HG02981 (cell line): Measurements from ENCODE around the gene CFAP20DC.

Experiments used
- ATAC-seq: cut with Tn5 transposase; IDR thresholded peaks from one replicate; pipeline ENCODE4 v1.9.1; 2021; ENCODE audit warnings: mild to moderate bottlenecking, moderate library complexity; ENCODE audit not compliant: unreplicated experiment

Gene CFAP20DC

DNA sequence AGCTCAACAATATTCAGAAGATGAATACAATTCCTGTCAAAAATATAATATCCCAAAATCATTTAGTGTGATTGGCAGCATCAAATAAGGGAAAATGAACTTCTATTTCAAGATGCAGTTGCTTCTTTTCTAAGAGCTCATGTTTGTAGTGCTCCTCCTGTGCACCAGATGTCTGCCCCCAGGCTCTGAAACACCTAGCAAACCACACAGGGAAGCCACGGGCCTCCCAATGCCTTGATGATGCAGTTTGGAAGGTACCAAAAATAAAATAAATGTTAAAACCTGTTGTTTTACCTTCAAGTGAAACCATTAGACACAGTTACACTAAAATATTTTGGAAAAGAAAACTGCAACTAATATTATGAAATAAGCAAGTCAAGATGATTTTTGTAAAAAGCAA is 22.2 kb downstream of the CFAP20DC start:
- ATAC-seq = no peak

DNA sequence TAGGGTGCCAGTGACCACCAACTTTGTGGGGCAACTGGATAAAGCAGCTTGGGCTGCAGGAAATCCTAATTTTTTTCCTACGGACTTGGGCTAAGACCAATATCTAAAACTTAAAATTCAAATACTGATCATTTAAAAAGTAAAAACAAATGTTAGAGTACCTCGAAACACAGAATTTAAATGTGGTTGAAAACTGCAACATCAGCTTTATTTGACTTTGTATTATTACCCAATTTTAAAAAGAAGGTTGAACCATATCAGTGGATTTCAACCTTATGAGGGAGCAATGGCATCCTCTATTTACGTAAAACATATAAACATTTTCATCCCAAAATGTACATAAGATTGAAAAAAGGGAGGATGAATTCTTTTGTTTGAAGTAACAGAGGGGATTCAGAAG is 26.2 kb downstream of the CFAP20DC start:
- no peak for ATAC-seq

DNA sequence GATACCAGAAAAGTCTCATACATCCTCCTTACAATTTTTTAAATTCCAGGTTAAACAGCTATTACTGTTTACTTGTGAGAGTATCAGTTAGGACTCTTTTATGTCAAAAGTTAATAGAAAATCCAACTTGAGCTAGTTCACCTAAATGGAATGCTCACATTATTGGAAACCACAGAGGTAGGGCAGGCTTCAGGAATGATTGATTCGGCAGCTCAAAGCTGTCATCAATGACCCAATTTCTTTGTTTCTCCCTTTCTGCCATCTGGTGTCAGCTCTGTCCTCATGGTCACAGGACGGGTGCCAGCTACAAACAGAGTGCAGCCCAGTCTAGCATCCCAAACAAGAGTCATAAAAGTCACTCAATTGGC is 32.2 kb downstream of the CFAP20DC start:
- ATAC-seq = no peak

DNA sequence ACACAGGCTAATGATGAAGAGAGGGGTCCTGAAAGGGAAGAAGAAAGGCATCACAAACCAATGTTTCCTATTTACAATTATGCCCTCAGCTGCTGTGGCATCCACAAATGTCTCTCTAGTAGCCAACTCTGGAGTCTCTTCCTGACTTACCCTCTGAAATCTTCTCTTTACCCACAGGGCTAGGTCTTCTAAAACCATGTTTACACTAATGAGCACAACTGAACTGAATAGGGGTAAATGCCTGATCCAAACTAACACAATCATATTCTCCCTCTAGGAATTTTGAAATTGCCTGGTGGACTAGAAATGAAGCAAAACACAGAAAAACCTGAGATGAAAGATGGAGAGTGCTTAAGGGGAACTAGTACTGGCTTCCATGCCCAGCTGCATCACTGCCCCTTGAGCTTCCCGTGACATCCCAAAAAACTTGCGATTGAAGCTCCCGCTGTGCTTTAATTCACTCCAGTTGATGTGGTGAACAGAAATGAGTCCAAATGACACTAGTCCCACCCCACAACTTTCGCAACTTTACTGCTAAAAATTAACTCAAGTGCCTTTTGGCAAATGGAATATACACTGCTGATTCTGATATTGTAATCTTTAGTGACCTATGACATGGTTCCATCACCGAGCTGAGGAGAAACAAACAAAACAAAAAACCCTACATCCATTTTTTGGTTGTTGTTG is 32.8 kb downstream of the CFAP20DC start:
- ATAC-seq = no peak

DNA sequence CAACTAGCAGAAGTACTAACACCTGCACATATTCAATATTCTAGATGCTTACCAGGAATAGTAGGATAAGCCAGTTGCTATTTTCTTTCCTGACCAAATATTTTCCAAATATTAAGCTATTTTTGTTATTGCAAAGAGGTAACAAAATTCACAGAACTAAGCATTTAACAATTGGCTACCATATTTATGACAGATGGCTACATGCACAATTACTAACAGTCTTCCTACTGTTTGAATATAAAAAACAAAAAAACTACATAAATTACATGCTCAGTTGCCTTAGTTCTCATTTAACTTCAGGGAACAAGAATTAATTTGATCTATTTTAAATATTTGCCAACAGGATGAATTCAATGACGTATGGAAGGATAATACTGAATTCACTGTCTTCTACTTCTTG is 36.2 kb downstream of the CFAP20DC start:
- no peak for ATAC-seq

DNA sequence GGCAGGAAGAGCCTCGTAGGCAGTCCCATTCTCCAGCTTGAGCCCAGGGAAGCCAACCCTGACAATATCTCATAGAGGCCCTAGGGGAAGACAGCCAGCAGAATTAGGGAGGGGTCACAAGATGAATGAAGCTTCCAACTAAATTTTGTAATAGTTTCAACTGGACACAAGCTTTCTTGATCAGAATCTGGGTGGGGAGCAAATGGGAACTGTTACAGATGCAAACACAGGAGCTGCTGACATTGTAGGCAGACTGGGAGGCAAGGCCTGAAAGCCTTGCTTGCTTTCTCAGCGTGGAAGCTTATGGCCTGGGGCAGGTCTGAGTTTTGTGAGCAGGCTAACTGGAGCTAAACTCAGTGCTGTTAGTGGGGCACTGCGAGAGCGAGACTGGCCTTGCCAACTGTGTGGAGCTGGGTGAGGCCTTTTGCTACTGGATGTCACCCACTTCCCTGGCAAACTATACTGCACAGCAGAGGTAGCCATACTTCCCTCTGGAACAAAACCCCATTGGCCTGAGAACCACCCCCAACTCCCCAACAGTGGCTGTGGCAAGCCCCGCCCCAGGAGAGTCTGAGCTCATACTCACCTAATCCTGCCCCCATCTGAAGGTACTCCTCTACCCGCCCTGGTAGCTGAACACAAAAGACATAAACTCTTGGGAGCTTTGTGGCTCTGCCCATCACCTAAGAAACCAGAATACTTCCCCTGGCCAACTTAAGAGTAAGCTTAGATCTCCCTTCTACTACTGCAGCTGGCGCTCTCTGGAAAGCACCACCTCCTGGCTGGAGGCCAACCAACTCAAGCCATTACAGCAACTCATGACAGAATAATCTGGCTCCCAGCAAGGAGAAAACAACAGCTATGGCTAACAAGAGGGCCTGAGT is 42.9 kb downstream of the CFAP20DC start:
- ATAC-seq = no peak

DNA sequence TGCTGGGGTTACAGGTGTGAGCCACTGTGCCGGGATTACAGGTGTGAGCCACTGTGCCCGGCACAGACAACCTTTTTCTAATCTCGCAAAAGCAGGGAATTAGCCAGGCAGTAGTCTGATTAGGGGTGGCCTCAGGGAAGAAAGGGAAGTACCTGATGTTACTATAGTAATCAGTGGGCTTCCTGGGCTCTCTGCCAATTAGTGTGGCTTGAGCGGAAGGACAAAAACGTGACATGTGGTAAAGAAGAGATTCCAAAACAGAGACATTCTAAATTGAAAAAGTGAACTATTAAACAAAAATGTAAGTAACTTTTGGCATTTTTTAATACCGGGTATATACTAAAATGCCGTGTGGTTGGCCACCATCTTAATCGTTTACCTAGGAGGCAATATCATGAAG is 48.1 kb downstream of the CFAP20DC start:
- ATAC-seq = no peak

DNA sequence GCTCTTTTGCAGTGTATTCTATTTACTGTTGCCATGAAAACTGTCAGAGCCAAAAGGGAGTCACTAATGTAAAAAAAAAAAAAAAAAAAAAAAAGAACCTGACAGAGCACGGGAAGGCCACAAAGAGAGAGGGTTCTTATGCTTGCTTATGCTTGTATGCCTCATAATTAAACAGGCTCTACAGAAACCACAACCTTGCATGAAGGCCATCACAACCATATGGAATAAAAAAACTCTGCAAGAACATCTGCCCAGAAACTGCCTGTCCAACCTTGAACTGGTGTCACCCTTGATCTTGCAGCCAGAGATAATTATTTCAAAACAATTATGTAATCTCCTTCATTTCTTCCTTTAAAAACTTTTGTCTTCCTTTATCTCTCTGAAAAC is 50.1 kb downstream of the CFAP20DC start:
- no peak for ATAC-seq

DNA sequence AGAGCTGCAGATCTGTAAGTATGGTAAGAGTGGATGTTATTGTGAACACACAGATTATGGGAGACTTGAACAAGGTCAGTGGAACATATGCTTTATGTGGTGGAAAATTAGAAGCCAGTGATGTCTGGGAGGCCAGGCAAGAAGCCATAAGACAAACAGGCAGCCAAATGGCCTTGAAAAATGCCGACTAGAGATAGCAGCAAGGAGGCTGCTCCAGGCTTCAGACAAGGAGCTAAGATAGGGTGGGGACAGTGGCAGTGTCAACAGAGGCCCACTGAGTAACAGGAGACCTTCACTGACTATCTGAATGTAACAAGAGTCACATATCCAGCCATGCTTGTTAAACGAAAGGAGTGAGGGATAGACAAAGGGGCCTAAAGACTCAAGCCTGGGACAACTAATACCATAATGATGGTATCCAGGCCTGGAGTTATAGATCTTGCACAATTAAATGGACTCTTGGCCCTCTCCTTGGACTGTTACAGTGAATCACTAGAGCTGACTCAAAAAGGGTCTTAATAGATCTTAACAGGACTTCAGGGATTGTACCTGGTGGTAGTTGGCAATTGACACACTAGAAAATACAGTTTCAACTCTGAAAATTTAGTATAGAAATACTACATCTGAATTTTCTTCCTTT is 50.6 kb downstream of the CFAP20DC start:
- no peak for ATAC-seq

DNA sequence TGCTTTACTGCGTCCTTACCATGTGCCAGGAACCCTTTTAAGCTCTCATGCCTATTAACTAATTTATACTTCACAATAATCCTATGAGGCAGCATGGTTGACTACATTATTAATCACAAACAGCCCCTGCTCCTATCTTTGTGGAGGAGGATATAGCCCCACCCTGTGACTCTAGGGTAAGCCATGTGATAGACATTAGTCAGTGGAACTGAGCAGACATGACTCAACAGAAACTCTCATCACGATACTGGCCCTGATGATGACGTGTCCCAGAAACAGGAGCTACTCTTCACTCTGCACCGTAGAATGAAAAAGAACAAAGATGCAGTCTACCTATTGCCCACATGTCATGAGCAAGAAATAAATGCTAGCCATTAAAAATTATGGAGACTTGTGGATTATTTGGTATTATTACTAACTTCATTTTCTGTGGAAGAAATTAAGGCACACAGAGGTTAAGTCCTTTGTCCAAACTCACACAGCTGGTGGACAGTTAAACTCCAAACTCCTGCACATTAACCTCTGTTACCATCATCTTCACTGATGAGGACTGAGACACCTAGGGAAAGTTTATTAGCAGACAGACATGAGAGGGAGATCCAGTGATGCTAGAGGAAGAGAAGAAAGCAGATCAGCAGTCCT is 51.2 kb downstream of the CFAP20DC start:
- no peak for ATAC-seq

DNA sequence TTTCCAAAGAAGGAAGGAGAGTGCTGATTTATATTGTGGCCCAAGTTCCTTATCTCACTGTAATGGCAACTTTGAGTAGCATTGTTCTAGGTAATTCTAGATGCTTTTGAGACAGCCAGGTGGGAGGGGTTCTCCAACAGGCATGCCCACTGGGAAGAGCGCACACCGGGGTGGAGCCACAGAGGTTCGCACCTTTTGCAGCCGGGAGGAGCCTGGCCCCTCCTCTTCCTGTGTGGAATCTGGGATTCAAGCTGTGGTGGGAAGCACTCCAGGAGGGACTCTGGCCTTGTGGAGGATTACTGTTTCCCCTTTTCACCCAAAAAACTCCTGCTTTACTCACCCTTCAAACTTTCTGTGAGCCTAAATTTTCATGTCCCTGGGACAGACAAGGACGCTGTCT is 53.1 kb downstream of the CFAP20DC start:
- ATAC-seq = no peak

DNA sequence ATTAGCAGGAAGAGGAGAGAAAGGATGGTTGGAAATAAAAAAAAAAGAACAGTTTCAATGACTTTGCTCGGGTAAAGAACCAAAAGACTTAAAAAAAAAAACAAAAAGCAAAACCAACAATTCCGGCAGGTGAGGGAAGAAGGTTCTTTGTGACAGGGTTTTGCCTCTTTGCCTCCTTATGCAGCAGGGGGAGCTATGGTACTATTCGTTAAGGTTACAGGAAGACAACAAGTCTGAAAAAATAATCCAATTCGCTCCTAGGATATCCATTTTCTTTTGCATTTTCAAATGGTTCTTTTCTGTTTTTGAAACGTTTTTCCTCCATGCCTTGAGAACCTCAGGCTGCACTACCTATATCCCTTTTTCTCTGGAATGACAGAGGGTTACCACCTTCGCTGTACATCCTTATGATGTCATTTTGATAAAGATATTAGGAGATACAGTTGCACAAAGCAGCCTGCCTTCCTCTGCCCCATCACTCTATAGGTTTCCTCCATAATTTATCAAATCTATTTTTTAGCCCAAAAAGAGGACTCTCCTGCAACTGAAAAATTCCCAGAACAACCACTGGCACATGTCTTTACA is 55.0 kb downstream of the CFAP20DC start:
- peak; percentile 72 for ATAC-seq

DNA sequence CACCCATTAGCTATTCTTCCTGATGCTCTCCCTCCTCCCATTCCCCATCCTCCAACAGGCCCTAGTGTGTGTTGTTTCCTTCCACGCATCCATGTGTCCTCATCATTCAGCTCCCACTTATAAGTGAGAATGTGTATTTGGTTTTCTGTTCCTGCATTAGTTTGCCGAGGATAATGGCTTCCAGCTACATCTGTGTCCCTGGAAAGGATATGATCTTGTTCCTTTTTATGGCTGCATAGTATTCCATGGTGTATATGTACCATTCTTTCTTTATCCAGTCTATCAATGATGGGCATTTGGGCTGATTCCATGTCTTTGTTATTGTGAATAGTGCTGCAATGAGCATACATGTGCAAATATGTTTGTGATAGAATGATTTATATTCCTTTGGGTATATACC is 56.3 kb downstream of the CFAP20DC start:
- no peak for ATAC-seq

DNA sequence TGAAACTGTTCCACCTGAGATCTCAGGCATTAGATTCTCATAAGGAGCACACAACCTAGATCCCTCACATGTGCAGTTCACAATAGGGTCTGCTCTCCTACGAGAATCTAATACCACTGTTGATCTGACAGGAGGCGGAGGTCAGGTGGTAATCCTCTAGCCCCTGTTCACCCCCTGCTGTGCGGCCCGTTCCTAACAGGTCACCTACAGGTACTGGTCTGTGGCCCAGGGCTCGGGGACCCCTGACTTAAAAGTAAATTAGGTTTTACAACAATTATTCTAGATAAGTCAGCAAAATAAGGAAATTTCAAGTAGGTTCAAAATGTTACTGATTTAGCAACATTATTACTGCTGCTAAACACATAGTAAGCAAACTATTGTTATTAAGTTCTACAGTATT is 58.2 kb downstream of the CFAP20DC start:
- ATAC-seq = no peak

DNA sequence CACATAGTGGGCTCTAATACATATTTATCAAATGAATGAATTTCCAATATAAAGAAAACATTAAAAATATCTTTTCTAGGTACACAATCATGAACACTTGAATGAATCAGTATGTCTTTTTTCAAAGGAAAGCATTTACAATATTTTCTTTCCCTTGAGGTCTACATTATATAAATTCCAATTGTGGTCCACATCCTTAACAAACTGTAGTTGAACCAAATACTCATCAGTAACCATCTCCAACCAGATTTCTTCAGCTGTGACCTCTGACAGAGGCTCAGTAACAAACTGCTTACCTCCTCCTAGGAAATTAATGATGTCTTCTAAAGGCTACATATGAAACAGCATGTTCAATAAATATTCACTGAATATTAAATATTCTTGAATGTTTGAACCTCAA is 58.8 kb downstream of the CFAP20DC start:
- ATAC-seq = no peak

DNA sequence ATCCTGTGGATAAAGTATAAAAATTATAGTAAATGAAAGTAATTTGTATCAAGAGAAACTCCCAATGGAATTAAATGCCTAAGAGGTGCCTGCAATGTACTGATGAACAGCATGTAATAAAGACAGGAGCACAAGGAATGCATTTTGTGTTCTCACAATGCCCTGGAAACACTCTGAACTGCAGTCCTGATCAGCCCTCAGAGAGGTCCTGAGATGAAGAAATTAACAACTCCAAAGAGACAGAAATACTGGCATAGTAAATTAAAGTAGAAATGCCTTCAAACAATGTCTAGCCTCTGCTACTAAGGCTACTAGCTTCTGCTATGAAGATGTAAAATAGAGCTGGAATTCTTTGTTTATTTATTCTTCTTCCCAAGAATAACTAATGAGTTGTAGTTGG is 59.9 kb downstream of the CFAP20DC start:
- ATAC-seq = no peak

DNA sequence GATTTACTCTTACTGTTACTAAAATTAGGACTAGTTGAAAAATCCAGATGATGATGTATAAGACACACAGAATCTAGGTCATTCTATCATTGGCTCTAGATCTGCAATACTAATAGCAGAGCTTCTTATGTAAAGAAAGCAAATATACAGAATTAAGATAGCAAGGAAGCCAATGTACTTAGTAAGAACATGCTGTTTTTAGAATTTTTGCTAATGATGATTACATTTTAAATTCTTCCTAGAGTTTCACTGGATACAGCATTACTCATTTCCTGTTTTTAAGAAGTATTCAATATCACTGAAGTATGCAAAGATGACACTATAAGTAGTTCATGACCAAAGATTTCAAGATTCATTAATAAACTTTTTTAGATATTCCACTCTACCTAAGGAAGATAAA is 60.7 kb downstream of the CFAP20DC start:
- ATAC-seq = no peak

DNA sequence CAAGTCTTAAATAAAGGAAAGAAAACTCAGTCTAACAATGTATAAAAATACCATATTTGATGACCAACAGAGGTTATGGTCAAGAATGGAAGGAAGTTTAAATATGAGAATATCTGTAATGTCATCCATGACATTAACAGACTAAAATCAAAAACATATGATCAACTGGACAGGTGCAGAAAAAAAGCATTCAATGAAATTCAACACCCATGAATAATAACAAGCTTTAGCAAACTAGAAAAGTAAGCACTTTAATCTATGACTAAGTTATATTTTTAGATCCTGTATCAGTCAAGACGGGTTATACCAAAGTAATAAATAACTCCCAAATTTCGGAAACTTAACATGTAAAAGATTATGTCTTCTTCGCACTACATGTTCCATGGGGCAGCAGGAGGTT is 61.8 kb downstream of the CFAP20DC start:
- no peak for ATAC-seq

DNA sequence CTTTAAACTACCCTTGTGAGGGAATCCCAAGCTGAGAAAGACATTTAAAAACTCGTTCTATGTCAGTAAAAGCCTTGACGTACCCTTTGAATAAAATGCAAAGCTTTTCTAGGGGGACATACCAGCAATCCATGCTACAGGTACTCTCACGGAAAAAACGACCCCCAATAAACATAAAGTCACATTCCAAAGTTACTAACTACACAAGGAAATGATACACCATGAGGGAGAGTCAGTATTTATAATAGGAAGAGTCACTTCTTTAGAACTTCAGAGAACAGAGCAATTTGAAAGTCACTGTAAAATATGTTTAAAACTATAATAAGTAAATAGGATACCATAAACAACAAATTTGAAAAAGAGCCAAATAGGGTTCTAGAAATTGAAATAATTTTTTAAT is 63.2 kb downstream of the CFAP20DC start:
- no peak for ATAC-seq

DNA sequence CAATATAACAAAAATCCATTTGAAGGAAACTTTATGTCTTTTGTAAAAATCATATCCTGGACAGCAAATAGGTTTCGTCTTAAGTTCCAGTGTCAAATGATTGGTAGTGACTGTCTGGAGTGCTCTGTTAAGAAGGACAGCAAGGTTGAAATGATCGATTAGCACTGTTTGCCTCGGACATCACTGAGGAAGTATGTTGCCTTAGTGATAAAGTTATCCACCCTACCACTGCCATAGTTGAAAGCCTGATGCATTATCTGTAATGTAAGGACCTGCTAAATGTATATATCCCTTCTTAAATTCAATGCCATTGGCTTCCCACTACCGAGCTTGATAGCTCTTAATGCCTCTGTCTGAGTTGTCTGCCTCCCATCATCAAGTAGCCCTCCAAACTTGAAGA is 70.0 kb downstream of the CFAP20DC start:
- ATAC-seq = no peak

DNA sequence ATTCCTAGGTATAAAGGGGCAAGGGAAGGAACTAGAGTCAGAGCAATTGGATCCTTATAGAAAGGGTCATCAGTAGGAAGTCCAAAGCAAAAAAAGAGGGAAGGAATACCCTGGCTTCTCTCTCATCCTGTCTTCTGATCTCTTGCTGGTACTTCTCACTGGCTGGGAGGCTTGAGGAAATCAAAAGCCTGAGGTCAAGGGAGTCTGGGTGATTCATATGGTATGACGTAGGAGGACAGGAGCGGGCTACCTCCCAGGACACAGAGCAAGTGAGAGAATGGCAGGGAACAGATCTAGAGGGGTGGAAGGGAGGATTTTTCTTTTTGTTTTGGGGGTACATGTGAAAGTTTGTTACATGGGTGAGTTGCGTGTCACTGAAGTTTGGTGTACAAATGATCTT is 76.0 kb downstream of the CFAP20DC start:
- ATAC-seq = no peak
